SK-N-DZ (cell line): ENCODE data around the gene PRKN.

ENCODE experiments used
- DNase-seq: peaks from one replicate; pipeline ENCODE4 v3.0.0-alpha.2; 2015; ENCODE audit warnings: low spot score

Gene PRKN

DNA sequence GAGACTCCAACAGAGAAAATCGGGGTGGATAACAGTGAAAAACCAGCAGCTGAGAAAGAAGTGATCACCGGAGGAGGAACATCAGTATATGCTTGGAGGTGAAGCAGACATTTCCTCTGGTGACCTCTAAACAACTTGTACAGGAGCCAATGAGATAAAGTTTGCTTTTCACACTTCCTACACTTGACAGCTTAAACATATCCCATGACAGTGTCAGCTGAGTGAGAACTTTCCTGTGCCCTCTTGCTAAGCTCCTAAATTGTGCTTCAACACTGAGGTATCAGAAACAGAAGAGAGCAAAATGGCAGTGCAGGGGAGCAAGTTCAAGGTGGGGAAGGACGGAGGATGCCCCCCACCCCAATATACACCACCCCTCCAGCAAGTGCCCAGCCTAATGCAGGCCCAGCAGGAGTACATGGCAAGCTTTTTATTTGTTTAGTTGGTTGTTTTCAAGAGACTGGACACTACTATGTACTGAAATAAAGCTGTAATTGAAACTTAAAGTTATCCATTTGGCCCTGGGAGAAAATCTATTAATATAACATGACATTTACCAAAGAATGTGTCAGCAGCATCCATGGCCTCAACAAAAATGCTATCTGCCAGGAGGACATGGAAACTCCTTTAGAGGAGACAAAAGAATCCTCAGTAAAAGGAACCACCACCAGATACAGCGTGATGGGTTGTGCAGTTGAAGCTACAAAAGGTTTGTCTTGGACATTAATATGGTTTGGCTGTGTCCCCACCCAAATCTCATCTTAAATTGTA, 540.2 kb downstream of the PRKN start:
- no peak for DNase-seq

DNA sequence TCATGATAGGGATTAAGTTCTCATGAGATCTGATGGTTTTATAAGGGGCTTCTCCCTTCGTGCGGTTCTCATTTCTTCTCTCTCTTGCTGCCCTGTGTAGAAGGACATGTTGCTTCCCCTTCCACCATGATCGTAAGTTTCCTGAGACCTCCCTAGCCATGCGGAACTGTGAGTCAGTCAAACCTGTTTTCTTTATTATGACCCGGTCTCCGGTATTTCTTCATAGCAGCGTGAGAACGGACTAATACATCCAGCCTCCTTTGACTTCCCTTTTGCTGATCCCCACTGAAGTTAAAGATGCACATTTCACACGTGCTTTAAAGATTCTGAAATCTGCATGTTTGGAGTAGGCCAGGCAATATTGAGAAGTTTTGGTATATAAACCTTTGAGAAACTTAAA, 543.1 kb downstream of the PRKN start:
- no peak for DNase-seq

DNA sequence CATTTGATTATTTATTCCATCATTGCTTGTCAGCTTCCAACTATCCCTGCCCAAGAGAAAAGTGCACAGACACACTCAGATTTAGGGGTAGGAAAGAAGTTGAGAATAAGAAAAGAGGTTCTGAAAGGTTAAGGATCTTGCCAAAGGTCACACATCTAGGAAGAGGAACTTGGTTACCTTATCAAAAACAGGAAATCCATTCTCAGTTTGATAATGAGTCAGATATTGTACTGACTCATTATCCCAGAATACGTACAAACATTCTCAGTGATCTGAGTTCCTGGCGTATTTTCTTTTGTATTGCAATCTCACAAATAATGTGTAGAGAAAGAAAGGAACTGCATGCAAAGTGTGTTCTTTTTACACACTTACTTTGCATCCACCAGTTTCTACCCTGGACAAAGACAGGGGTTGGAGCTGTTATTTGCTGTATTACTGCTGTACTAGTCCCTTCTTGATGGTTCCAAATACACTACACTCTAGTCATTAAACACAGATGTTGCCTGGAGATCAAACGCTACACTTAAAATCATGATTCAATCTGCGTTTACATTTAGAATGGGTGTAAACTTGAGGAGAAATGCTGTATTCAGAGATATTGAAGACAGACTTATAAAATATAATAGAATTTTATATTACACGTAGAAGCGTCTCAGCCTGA, 545.7 kb downstream of the PRKN start:
- no peak for DNase-seq

DNA sequence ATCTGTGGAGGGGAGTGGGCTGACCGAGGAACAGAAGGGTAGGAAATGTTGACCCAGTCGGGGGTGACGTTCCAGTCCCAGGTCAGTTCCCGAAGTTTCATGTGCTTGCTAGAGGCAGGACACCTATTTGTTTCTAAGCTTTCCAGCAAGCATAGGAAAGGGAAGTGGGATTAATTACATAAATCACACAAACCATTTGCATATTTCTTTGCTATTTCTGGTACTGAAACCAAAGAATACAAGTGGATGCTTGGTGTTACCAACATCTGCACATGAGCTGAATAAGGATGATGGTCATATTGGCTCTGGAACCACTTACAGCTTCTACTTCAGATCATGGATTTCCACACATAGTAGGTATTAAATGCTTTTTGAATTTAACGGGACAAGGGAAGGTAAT, 546.5 kb downstream of the PRKN start:
- no peak for DNase-seq

DNA sequence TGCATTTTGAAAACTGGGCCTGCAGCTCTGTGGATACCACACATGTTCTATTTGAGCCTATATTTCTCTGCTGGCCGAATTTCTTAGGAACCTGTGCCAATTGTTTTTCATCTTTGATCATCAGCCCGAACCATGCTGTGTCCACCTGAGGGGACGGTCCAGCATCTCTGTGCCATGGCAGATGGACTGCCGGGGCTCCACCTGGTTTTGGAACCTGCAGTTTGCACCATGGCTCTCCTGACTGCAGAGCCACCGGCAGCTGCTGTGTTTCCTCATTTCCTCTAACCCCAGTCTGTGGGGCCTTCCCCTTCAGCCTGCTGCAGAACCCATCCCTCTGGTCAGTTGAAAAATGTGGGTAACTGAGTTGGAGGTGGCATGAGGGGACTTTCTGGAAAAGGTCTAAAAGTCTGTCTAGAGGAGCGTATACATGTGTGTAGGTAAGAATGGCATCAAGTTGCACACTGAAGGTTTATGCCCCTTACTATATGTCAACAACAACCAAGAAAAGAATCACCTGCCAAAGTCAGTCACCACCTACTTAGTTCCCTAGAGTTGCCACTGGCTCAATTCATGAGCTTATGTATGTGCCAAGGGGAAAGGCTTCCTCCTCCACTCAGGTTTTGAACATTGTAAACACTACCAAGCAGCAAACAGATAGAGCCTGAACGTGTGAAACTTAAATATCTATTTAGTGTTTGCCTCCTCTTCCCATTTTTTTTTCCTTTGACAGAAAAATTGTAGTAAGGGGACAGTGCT, 548.2 kb downstream of the PRKN start:
- DNase-seq: no peak

DNA sequence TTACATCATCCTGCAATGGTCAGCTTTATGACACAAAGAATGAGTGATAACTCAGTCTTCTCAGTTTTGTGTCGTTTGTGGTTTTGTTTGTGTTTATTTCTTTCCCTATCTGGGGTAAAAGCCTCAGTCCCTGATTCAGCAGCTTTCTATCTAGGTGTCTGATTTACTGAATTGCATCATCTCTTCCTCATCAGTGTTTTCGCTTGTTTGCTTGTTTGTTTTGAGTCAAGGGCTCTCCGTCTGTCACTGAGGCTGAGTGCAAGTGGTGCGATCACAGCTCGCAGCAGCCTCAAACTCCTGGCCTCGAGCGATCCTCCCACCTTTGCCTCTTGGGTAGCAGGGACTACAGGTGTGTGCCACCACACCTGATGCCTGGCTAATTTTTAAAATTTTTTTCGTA, 548.9 kb downstream of the PRKN start:
- no peak for DNase-seq

DNA sequence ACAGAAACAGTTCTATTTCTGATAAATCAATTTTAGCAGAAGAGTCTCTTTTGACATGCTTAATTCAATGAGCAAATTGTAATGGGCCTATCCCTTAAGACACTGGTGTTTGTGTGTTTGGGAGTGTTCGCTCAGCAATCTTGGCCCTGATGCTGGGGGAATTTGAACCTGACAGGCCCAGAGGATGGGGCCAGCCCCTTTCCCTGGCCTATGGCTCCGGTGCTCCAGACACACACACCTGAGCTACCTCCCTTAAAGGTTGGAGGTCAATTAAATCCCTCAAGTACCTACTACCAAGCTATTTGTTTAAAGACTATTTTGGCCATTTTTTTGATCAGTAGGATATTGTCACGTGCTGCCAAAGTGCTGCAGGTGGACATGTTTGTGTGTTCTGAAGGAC, 549.3 kb downstream of the PRKN start:
- no peak for DNase-seq

DNA sequence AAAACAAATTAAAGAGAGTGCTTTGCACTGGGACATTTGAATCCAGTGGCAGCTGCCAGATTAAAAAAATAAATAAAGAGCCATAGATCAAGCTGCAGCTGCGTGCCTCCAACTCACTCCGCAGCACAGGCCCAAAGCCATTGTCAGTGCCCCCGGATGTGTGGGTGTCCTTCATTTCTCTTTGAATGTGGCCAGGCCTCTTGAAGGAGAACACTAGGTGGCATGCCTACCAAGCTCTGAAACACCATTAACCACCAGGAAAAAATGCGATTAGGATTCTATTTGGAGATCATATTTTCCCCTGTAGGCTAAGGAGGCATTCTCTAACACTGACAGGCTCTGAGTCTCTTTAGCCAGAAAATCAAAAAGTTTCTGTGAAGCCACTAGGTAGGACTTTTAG, 549.8 kb downstream of the PRKN start:
- DNase-seq: peak; percentile 68

DNA sequence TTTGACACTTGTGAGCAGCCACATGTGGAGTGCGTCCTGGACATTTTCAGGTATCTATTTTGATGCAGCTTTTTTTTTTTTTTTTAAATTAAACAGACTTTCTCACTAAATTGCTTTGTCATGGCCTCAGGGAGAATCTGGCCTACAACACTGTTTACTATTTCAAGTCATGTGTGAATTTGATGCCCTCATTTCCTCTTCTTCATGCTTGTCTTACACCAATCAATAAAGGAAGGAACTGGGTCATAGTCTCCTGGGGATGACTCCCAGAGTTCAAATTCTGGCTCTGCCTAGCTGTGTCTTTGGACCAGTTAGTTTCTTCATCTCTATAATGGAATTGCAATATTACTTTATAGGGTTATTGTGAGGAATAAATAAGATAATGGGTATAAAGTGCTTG, 554.1 kb downstream of the PRKN start:
- DNase-seq: no peak

DNA sequence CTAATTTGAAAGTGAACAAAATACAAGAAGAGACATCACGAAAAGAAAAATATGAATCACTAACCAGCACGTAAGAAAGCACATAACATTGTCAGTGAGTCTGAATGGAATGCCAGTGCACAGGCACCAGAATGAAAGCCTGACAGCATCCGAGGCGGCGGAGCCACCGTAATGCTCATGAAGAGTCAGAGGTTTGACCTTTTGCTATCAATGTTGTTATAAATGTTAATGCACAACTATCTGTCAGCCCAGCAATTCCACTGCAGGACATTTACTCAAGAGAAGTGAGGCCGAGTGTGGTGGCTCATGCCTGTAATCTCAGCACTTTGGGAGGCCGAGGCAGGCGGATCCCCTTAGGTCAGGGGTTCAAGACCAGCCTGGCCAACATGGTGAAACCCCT, 562.1 kb downstream of the PRKN start:
- no peak for DNase-seq

DNA sequence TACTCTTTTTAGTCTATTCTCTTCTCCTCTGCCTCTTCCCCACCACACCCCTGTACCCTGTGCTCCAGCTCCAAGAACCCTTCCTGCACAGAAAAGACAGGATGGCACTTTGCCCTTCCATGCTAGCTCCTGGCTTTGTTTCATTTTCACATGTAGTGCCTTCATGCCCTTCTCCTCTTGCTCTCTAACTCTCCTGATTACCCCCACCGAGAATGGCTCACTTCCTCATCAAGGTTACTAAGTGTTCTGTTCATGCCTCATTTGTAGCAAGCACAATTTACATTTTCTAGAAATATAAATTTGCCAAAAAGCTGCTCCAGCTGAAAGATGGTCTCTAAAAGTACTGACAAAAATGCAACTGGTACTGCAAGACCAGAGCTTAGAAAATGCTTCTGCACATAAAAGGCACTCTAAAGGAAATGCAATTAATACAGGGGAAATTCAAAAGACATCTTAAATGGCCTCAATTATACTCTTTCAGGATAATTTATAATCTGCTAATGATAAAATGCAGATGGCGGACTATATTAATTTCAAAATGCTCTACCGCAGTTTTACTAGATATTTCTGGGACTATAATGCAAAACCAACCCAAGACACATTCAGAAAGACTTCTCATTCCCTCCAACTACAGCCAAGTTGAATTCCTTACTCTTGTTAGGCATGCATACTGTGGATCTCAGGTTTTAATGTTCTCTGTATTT, 570.2 kb downstream of the PRKN start:
- no peak for DNase-seq

DNA sequence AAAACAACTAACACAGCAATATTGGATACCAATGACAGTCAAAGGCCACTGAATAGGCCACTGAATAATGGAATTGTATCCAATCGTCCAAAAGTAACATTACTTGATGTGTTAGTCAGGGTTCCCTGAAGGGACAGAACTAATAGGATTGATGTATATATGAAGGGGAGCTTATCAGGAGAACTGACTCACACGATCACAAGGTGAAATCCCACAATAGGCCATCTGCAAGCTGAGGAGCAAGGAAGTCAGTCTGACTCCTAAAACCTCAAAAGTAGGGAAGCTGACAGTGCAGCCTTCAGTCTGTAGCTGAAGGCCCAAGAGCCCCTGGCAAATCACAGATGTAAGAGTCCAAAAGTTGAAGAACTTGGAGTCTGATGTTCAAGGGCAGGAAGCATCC, 571.4 kb downstream of the PRKN start:
- DNase-seq: no peak

DNA sequence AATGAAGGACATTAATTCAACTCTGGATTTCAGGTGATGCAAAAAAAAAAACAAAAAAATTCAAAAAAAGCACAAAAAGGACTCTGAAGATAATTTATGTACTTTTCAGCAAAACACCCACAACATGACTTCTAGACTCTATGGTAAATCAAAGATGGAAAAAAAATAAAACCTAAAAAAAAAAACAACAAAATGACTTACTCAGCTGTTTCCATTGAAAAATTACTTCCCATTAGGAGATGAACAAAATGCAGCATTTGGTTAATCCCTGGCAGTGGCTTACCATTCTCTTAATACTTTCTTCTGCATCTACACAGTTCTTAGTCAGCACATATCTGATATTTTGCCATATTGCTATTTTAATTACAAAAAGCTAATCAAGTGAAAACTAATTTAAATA, 572.6 kb downstream of the PRKN start:
- no peak for DNase-seq

DNA sequence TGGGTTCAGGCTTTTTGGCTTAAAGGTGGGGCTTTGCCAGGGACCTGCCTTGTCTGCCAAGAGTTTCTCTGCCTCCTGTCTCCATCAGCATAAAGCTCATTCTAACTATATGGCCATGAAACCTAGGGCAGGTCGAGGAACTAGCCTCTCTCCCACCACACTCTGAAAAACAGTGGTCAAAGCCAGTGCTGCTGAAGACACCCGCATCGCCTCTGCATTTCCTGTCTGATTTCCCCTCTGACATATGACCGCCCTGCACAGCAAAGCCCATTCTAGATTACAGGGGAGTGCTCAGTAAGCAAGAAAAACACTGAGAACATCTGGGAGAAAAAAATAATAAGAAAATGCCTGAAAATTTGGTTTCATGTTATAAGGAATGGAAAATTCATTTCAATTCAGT, 573.6 kb downstream of the PRKN start:
- DNase-seq: no peak

DNA sequence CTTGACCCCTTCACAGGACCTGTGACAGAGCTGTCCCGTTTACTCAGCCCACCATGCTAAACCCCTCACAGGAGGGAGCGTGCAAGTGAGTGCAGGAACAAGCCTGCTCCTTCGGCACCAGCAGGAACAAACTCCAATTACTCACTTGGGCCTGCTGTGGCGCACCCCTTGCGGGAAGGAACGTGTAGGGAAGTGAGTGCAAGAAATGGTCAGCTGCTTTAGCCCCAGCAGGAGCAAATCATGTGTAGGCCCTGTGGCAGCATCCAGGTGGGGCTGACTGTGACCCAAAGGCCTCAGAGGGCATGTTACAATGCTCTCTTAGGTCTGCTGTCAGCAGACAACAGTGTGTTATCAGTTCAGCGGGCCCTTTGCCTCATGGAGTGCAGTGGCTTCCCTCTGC, 574.4 kb downstream of the PRKN start:
- no peak for DNase-seq

DNA sequence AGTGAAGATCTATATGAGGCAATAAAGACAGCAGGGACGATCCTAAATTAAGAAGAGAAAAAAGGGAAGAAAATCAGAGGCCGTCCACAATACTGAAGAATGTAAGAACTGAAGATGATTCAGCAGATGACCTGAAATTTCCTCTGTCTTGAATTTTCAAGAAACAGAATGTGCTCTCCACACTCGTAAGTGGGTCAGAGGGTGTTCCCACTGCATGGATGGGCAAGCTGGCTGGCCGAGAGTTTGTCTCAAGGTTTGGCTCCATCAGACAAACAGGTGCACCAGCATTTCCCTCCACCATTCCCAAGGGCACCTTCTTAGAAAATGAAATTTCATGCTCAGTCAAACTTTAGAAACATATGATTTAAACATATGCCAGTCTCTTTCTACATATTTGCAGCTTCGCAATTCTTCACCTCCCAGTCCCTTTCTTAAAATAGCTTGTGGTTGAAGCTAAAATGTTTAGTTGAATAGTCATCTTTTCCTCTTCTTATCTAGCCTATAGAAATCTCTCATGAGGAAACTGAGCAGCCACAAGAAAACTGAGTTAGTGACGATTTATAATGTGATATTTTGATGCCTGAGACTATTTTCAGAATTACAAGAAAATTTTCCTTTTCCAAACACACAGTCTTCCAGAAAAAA, 576.4 kb downstream of the PRKN start:
- DNase-seq: no peak

DNA sequence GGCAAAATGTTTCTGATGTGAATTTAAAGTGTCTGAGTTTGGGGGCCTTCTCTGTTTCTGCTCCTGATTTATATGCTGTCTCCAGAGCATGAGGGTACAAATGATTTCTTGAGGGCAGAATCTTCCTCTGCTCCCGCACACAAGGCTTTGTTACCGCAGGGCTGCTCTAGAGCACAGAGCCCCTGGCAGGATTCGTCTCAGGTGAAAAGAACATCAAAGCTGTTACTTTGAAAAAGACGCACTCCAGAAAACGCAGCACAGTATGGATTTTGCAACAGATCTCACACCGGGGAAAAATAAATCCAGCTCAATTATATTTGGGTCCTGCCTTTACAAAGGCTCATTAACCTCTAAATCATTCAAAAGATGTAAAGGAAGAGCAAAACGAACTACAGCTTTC, 577.3 kb downstream of the PRKN start:
- no peak for DNase-seq

DNA sequence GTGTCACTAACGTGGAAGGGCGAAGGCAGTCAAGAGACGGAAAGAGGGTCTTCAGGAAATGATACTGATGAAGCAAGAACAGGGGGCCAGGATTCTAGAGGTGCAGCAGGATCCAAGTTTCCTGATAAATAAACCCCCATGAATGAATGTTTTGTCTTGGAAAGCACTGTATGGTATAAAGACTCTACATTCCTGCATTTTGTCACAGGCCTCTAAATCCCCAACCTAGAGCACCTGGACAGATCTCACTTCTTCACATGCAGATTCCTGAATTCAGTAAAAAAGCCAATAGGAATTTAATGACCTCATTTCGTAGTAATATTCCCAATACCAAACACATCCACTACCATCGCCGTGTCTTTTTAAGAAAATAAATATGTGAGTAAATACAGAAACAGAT, 577.8 kb downstream of the PRKN start:
- no peak for DNase-seq

DNA sequence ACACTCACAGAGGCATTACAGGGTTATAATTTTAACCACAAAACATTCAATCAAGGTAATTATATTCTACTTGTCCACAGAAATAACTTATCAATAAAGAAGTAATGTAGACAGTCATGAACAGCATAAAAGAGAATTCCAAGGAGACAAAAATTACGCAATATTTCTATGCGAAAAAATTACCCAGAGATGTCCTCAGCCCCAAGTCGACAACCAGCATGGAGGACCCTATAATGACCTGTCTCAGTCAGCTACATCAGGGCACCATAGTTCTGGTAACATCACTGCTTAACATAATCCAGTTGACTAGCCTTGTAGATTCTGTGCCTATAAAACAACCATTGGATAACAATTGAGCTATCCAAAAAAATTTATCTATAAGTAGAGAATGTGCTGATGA, 579.8 kb downstream of the PRKN start:
- DNase-seq: no peak

DNA sequence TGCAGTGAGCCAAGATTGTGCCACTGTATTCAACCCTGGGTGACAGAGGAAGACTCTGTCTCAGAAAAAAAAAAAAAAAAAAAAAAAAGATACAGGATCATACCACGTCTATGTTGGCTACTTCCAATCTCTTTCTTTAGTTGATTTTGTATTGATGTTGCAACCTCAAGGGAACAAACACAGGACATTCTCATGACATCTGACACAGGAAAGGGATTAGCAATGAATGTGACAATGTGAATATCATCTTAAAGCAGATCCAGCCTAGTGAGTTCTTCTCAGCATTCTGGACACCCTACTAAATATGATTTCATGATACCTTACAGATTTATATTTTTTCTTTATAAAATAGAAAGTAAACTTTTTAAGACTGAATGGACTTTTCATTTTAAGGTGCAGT, 580.3 kb downstream of the PRKN start:
- DNase-seq: no peak

DNA sequence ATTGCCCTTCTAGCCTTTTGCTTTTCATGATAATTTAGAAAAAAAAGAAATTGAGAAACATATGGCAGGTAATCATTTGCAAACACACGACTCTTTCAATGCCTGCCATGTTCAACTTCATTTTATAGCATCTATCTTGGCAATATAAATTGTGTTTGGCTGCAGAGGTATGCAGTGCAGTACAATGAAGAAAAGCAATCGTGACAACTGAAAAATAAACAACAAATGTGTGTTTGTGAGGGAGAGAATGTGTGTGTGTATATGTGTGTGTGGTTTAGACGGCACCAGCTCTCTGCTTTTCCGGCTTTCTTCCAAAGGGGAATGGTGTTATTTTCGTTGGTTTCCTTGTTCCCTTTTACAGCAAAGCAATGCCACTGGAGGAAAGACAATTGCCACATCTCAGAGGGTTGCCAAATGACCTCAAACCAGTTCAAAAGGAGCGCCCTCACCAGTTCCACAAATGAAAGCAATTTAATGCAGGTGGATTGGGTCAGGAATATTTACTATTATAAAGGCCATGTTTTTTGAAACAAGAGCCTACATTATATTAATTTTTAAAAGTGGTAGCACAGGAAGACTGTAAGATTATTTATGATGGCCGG, 587.2 kb downstream of the PRKN start:
- no peak for DNase-seq
